SJCRH30 (cell line): ENCODE measurements around the gene DAG1. TPM values are rescaled to one million over a fixed set of nuclear protein-coding genes. Genes with fewer than 3 reads are reported as not detected.

ENCODE experiments used
- DNase-seq, 2 experiments: peaks; one replicate each; pipeline ENCODE4 v3.0.0-alpha.2; 2015 to 2020
- H3K27ac ChIP-seq: fragments of 250-450 bp; sonication (Bioruptor Pico); 2 replicates; pipeline ENCODE4 v1.5.1; 2020; ENCODE audit warnings: mild to moderate bottlenecking, moderate library complexity
- H3K27me3 ChIP-seq: fragments of 250-450 bp; sonication (Bioruptor Pico); 2 replicates; pipeline ENCODE4 v1.5.1; 2020; ENCODE audit warnings: mild to moderate bottlenecking, moderate library complexity
- H3K36me3 ChIP-seq: fragments of 250-450 bp; sonication (Bioruptor Pico); 2 replicates; pipeline ENCODE4 v1.5.1; 2020; ENCODE audit warnings: mild to moderate bottlenecking, moderate library complexity
- H3K4me1 ChIP-seq: fragments of 250-450 bp; sonication (Bioruptor Pico); 2 replicates; pipeline ENCODE4 v1.5.1; 2020; ENCODE audit warnings: mild to moderate bottlenecking, moderate library complexity
- H3K4me3 ChIP-seq: fragments of 250-450 bp; sonication (Bioruptor Pico); 2 replicates; pipeline ENCODE4 v1.5.1; 2020; ENCODE audit warnings: mild to moderate bottlenecking, moderate library complexity
- H3K9me3 ChIP-seq: fragments of 250-450 bp; sonication (Bioruptor Pico); replicated peaks from 2 replicates; pipeline ENCODE4 v1.5.1; 2020; ENCODE audit warnings: mild to moderate bottlenecking, moderate library complexity
- total RNA-seq: library from RNA; depleted of rRNA; stranded (reverse); fragments of >200 nt; shearing (Covaris generic); gene quantifications from 2 replicates; pipeline ENCODE4 v1.2.3, GENCODE V29; 2014

The DAG1 gene
- total RNA-seq, 1 experiment from 2014 or later, result 82.8 TPM

DNA sequence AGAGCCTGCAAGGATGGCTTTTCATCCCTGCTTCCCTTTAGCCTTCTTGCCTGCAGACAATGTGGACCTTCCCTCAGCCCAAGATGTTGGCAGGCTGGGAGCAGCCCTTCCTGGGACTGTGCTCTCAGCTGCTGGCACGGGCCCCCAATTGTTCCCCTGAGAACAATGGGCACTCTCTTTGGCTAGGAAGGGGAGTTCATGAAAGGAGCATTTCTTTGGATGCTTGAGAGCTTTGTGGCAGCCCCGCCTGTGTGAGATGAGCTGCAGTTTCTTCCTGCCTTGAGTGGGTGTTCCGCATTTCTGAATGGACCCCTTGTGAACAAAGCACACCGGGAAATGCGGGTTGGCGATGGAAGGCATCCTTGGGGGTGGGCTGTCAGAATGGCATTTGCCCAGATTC, 49.2 kb downstream of the DAG1 start:
- H3K4me3 ChIP-seq, result no peak overlapping the region
- H3K27me3 ChIP-seq, result no peaks in the 10 kb centered on the region
- no peaks in the 10 kb centered on the region for H3K9me3 ChIP-seq
- peak overlapping the region; percentile 61 for H3K27ac ChIP-seq
- peak; percentile 51 to 80 for DNase-seq
- peaks cover 18% of the 10 kb centered on the region for H3K4me1 ChIP-seq
- H3K36me3 ChIP-seq, result peaks cover 12% of the 10 kb centered on the region

- no peak overlapping the region for H3K4me3 ChIP-seq
- DNase-seq, result no peak
- peaks cover 18% of the 10 kb centered on the region for H3K4me1 ChIP-seq
- H3K27ac ChIP-seq, result peak overlapping the region; percentile 61
- H3K36me3 ChIP-seq, result peaks cover 15% of the 10 kb centered on the region
- no peaks in the 10 kb centered on the region for H3K9me3 ChIP-seq
- no peaks in the 10 kb centered on the region for H3K27me3 ChIP-seq
Measured at GRCh38 chr3:49519916-49520385, 49.9 kb downstream of the DAG1 start.

DNA sequence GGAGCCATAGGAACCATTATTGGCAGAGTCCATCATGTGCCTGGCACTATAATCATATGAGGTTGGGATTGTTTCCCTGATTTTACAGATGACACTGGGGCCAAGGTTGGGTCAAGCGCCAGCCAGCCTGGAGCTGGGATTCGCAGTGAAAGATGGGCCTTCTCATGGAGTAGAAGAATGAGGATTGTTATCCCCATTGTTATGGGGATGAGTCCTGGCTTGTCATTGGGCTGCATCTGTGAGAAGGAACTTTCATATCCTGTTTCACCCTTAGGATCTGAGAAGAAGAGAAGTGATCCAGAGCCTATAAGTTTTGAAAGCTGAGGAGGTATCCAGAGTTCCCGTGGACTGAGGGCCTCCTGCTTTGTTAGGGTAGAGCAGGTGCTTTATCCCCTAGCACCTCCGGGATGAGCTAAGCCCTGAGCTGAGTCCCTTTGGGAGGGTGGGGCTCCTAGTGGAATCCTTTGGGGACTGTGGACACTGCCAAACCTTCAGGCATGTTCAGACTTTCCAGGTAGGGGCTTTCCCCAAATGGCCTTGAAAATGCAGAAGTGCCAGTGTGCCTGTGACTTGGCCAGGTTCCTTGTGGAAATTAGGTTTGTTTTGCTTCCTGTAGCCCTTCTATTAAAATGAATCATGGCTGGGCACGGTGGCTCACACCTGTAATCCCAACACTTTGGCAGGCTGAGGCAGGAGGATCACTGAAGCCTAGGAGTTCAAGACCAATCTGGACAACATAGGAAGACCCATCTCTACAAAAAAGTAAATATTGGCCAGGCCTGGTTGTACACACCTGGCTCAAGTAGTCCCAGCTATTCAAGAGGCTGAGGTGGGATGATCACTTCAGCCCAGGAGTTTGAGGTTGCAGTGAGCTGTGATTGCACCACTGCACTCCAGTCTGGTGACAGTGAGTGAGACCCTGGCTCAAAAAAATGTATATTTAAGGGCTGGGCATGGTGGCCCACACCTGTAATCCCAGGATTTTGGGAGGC, 54.0 kb downstream of the DAG1 start:
- no peaks in the 10 kb centered on the region for H3K27me3 ChIP-seq
- no peak overlapping the region for H3K27ac ChIP-seq
- no peak for DNase-seq
- H3K36me3 ChIP-seq, result peaks cover 7% of the 10 kb centered on the region
- H3K9me3 ChIP-seq, result no peaks in the 10 kb centered on the region
- H3K4me3 ChIP-seq, result no peak overlapping the region
- peaks cover 12% of the 10 kb centered on the region for H3K4me1 ChIP-seq

DNA sequence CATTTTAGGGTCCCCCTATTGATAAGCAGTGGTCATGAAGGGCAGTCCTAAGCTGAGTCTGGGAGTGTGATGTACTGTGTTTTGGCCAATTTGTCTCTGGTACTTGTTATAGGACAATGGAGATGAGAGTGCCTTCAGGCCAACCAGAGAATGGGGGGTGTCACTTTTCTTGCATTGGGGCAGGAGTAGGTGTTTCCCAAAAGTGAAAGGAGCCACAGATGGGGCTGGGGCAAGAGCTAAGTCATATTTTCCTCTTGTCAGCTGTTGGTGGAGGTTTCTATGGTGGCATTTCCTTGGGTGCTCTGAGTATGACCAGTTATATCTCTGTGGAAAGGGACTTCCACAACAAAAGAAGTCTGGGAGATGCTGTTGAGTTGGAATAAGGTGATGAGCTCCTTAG, 59.5 kb downstream of the DAG1 start:
- Histone ChIP-seq H3K4me3 (no peak overlapping the region), H3K4me1 (no peaks in the 10 kb centered on the region), H3K27me3 (no peaks in the 10 kb centered on the region), H3K36me3 (peaks cover 19% of the 10 kb centered on the region), H3K9me3 (no peaks in the 10 kb centered on the region), H3K27ac (no peak overlapping the region)
- DNase-seq, result no peak

GRCh38 chr3:49530231-49530630, 60.2 kb downstream of the DAG1 start:
- no peak overlapping the region for H3K4me3 ChIP-seq
- no peak overlapping the region for H3K27ac ChIP-seq
- H3K9me3 ChIP-seq, result no peaks in the 10 kb centered on the region
- H3K4me1 ChIP-seq, result no peaks in the 10 kb centered on the region; the same call in 1 of the 2 replicates
- peaks cover 18% of the 10 kb centered on the region for H3K36me3 ChIP-seq
- no peaks in the 10 kb centered on the region for H3K27me3 ChIP-seq
- no peak for DNase-seq

DNA sequence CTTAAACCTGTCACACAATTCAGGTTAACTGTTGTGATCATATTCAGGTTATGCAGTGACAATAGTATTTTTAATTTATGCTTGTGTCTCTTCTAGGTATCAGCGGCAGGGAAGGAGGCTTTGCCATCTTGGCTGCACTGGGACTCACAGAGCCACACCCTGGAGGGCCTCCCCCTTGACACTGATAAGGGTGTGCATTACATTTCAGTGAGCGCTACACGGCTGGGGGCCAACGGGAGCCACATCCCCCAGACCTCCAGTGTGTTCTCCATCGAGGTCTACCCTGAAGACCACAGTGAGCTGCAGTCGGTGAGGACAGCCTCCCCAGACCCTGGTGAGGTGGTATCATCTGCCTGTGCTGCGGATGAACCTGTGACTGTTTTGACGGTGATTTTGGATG, 60.6 kb downstream of the DAG1 start:
- DNase-seq, result no peak
- H3K9me3 ChIP-seq, result no peaks in the 10 kb centered on the region
- H3K4me3 ChIP-seq, result no peak overlapping the region
- no peaks in the 10 kb centered on the region; the same call in 1 of the 2 replicates for H3K4me1 ChIP-seq
- H3K36me3 ChIP-seq, result peaks cover 18% of the 10 kb centered on the region
- H3K27me3 ChIP-seq, result no peaks in the 10 kb centered on the region
- no peak overlapping the region for H3K27ac ChIP-seq

- Histone ChIP-seq H3K27ac (no peak overlapping the region), H3K4me1 (no peaks in the 10 kb centered on the region; the same call in 1 of the 2 replicates), H3K4me3 (no peak overlapping the region), H3K36me3 (peaks cover 18% of the 10 kb centered on the region), H3K27me3 (no peaks in the 10 kb centered on the region), H3K9me3 (no peaks in the 10 kb centered on the region)
- no peak for DNase-seq
Measured at GRCh38 chr3:49531218-49531617, 61.2 kb downstream of the DAG1 start.

- Histone ChIP-seq H3K36me3 (peaks cover 18% of the 10 kb centered on the region), H3K27me3 (no peaks in the 10 kb centered on the region), H3K9me3 (no peaks in the 10 kb centered on the region), H3K4me1 (peaks cover 3% of the 10 kb centered on the region), H3K4me3 (no peak overlapping the region), H3K27ac (no peak overlapping the region)
- no peak for DNase-seq
Measured at GRCh38 chr3:49531715-49532114, 61.6 kb downstream of the DAG1 start.

DNA sequence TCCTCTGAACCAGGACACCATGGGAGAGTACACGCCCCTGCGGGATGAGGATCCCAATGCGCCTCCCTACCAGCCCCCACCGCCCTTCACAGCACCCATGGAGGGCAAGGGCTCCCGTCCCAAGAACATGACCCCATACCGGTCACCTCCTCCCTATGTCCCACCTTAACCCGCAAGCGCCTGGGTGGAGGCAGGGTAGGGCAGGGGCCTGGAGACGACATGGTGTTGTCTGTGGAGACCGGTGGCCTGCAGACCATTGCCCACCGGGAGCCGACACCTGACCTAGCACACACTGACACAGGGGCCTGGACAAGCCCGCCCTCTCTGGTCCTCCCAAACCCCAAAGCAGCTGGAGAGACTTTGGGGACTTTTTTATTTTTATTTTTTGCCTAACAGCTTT, 63.0 kb downstream of the DAG1 start:
- peaks cover 18% of the 10 kb centered on the region for H3K36me3 ChIP-seq
- H3K27me3 ChIP-seq, result no peaks in the 10 kb centered on the region
- H3K27ac ChIP-seq, result no peak overlapping the region
- no peak overlapping the region for H3K4me3 ChIP-seq
- H3K9me3 ChIP-seq, result no peaks in the 10 kb centered on the region
- DNase-seq, result no peak
- peaks cover 3% of the 10 kb centered on the region for H3K4me1 ChIP-seq

- no peak overlapping the region for H3K4me3 ChIP-seq
- H3K27ac ChIP-seq, result no peak overlapping the region
- H3K36me3 ChIP-seq, result peaks cover 18% of the 10 kb centered on the region
- no peak for DNase-seq
- H3K27me3 ChIP-seq, result no peaks in the 10 kb centered on the region
- no peaks in the 10 kb centered on the region for H3K9me3 ChIP-seq
- H3K4me1 ChIP-seq, result peaks cover 3% of the 10 kb centered on the region
Measured at GRCh38 chr3:49533786-49534519, 63.9 kb downstream of the DAG1 start.

DNA sequence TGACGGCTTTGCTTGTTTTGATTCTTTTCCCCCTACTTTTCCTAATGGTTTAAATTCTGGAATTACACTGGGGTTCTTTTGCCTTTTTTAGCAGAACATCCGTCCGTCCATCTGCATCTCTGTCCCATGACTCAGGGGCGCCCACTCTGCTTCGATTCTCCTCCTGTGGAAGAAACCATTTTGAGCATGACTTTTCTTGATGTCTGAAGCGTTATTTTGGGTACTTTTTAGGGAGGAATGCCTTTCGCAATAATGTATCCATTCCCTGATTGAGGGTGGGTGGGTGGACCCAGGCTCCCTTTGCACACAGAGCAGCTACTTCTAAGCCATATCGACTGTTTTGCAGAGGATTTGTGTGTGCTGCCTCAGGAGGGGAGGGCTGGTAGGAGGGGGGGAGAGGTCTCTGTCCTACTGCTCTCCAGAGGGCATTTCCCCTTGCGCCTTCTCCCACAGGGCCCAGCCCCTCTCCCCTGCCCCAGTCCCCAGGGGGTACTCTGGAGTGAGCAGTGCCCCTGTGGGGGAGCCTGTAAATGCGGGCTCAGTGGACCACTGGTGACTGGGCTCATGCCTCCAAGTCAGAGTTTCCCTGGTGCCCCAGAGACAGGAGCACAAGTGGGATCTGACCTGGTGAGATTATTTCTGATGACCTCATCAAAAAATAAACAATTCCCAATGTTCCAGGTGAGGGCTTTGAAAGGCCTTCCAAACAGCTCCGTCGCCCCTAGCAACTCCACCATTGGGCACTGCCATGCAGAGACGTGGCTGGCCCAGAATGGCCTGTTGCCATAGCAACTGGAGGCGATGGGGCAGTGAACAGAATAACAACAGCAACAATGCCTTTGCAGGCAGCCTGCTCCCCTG, 64.7 kb downstream of the DAG1 start:
- Histone ChIP-seq H3K4me3 (no peak overlapping the region), H3K4me1 (peaks cover 3% of the 10 kb centered on the region), H3K27me3 (no peaks in the 10 kb centered on the region), H3K27ac (no peak overlapping the region), H3K36me3 (peaks cover 18% of the 10 kb centered on the region), H3K9me3 (no peaks in the 10 kb centered on the region)
- DNase-seq, result no peak

DNA sequence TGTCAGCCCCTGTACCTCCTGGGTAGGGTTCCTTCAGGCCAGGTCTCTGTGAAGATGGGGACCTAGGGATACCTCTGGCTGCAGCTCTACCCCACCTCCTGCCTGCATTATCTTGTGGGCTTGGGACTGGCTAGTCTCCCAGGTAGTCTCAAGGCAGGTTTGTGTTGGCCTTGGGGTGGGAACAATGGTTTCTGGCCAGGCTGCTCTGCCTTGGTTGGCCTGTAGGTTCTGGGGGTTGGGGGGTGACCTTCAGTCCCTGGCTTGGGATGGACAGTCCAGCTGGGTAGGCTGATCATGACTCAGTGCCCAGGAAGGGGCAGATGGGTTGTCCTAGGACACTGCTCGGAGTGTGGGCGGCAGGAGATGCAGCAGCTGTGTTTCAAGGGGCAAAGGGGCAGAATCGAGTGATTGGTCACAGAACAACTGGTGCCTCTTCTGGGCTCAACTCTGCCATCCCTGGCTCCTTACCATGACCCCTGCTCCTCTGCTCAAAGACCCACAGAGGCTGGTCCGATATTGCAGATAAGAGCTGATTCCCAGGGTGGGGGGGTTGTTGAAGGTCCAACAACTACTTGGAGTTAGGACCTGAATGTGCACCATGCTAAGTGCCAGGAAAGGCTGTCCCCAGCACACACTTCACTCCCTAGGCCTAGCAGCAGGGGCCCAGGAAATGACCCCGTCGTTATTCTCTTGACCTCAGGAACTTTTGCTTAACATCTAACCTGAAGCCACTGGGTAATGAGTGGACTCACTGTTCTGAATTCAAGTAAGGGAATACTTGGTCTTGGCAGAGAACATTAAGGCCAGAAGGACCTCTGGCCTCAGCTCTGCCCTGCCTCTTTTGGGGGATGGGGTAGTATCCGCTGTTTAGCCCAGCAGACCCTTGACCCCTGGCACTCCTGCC, 66.2 kb downstream of the DAG1 start:
- H3K4me1 ChIP-seq, result peaks cover 7% of the 10 kb centered on the region
- H3K9me3 ChIP-seq, result no peaks in the 10 kb centered on the region
- peak overlapping the region; percentile 13; the same call in 1 of the 2 replicates for H3K27ac ChIP-seq
- peak; percentile 20 to 30 for DNase-seq
- H3K36me3 ChIP-seq, result peaks cover 10% of the 10 kb centered on the region
- H3K27me3 ChIP-seq, result no peaks in the 10 kb centered on the region
- no peak overlapping the region for H3K4me3 ChIP-seq

DNA sequence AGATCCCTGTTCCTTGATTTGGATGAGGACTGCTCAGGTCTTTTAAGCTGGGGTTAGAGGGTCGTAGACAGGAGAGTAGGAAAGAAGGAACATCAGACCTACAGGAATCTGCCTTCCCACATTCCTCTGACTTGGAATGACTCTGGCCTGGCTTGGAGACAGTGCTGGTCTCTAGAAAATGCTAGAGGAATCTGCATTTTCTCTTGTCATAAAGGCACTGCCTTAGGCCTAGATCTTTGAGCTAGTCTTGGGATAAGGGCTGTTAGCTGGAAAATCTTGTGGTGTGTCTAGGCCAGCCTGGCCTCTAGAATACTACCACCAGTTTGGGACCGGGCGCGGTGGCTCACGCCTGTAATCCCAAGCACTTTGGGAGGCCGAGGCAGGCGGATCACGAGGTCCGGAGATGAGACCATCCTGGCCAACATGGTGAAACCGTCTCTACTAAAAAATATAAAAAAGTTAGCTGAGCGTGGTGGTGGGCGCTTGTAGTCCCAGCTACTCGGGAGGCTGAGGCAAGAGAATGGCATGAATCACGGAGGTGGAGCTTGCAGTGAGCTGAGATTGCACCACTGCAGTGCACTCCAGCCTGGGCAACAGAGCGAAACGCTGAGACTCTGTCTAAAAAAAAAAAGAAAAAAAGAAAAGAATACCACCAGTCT, 66.9 kb downstream of the DAG1 start:
- Histone ChIP-seq H3K4me3 (no peak overlapping the region), H3K27me3 (no peaks in the 10 kb centered on the region), H3K27ac (peak overlapping the region; percentile 13; the same call in 1 of the 2 replicates), H3K4me1 (peaks cover 7% of the 10 kb centered on the region), H3K9me3 (no peaks in the 10 kb centered on the region), H3K36me3 (peaks cover 5% of the 10 kb centered on the region; the same call in 1 of the 2 replicates)
- DNase-seq, result no peak
